ENCODE measurements around the gene NANP. TPM values are rescaled to one million over a fixed set of nuclear protein-coding genes. Genes with fewer than 3 reads are reported as not detected.

NANP gene
- total and polyA plus RNA-seq, 2 of the 13 experiments (the other 11 are each of a cell fraction or from before 2014, with no cell fraction given) = 8.9 to 21.5 TPM

- peak; percentile 73; the same call in 1 of the 2 replicates for TF ChIP-seq ZNF280D (CRISPR knock-in tag; IDR thresholded peaks at IDR 0.05)
- no peak for TF ChIP-seq ZNF660 (CRISPR knock-in tag; IDR thresholded peaks at IDR 0.05; ENCODE audit: borderline replicate concordance, low read depth)
- TF ChIP-seq HNF1A (IDR thresholded peaks at IDR 0.05; ENCODE audit: low read depth) = no peak
- TF ChIP-seq HNF1A (CRISPR knock-in tag; IDR thresholded peaks at IDR 0.05; ENCODE audit: borderline replicate concordance) = no peak
- peak; percentile 90 for TF ChIP-seq TEAD3 (CRISPR knock-in tag; optimal IDR thresholded peaks at IDR 0.05; ENCODE audit: borderline replicate concordance)
- no peak for TF ChIP-seq ZNF569 (CRISPR knock-in tag; IDR thresholded peaks at IDR 0.05; ENCODE audit: borderline replicate concordance)
- no peak for TF ChIP-seq NAIF1 (CRISPR knock-in tag; IDR thresholded peaks at IDR 0.05; ENCODE audit: borderline replicate concordance)
- TF ChIP-seq SMYD3 (CRISPR knock-in tag; IDR thresholded peaks at IDR 0.05) = no peak
- no peak for TF ChIP-seq MLLT10 (CRISPR knock-in tag; IDR thresholded peaks at IDR 0.05)
- TF ChIP-seq ZNF713 (CRISPR knock-in tag; IDR thresholded peaks at IDR 0.05) = no peak
- TF ChIP-seq TAF1 (CRISPR knock-in tag; IDR thresholded peaks at IDR 0.05) = no peak
- TF ChIP-seq ONECUT2 (CRISPR knock-in tag; IDR thresholded peaks at IDR 0.05) = no peak
- TF ChIP-seq HNRNPL (IDR thresholded peaks at IDR 0.05; ENCODE audit: low read depth, low read length) = no peak
- TF ChIP-seq ZBTB44 (CRISPR knock-in tag; IDR thresholded peaks at IDR 0.05) = no peak
- TF ChIP-seq ATF1 (CRISPR knock-in tag; IDR thresholded peaks at IDR 0.05) = no peak
- TF ChIP-seq ZNF746 (CRISPR knock-in tag; IDR thresholded peaks at IDR 0.05) = no peak
- TF ChIP-seq ZUFSP (CRISPR knock-in tag; IDR thresholded peaks at IDR 0.05; ENCODE audit: borderline replicate concordance) = no peak
Measured at GRCh38 chr20:25579081-25579770, 44.6 kb downstream of the NANP start (continued).

Measured in HepG2 (cell line).